ENCODE measurements around the gene MREG.

- no peak for TF ChIP-seq CTCF (IDR thresholded peaks at IDR 0.05 in 2 of 3, conservative IDR thresholded peaks at IDR 0.05 in 1 of 3; ENCODE audit: borderline replicate concordance in 1 of 3, insufficient read depth in 1 of 3, low read depth in 2 of 3, low read length in 2 of 3)
- no peak for TF ChIP-seq EZH2 (IDR thresholded peaks at IDR 0.05)
- no peak for TF ChIP-seq POLR2AphosphoS5 (IDR thresholded peaks at IDR 0.05; ENCODE audit: low read depth, low read length)
- no peak for TF ChIP-seq YY1 (IDR thresholded peaks at IDR 0.05; ENCODE audit: extremely low read depth, insufficient replicate concordance, low read depth, low read length)
- TF ChIP-seq ZFX (IDR thresholded peaks at IDR 0.05): no peak
- no peak for TF ChIP-seq REST (IDR thresholded peaks at IDR 0.05; ENCODE audit: low read depth)
- TF ChIP-seq CEBPB (IDR thresholded peaks at IDR 0.05; ENCODE audit: low read depth): no peak
- TF ChIP-seq SP1 (IDR thresholded peaks at IDR 0.05; ENCODE audit: low read depth): no peak
These were observed 18.8 kb upstream of the MREG start for GRCh38 chr2:216031960-216032689.

All from HCT116 (cell line).